GM23338 (cell line): Measurements from ENCODE around the gene ARHGAP10.

Experiments
- EZH2 ChIP-seq: fragments of 200-600 bp; sonication (generic); IDR thresholded peaks from one replicate; pipeline ENCODE4 v1.8.0; 2017; ENCODE audit warnings: antibody characterized with exemption, mild to moderate bottlenecking, low read depth; ENCODE audit not compliant: unreplicated experiment
- EZH2phosphoT487 ChIP-seq: fragments of 200-600 bp; sonication (generic); IDR thresholded peaks from one replicate; pipeline ENCODE4 v1.8.1; 2018; ENCODE audit warnings: antibody characterized with exemption; ENCODE audit not compliant: unreplicated experiment
- NANOG ChIP-seq: IDR thresholded peaks from 2 replicates; pipeline ENCODE4 v1.6.1; 2016; ENCODE audit warnings: antibody characterized with exemption, borderline replicate concordance
- POLR2AphosphoS5 ChIP-seq: IDR thresholded peaks from 2 replicates; pipeline ENCODE4 v1.6.1; 2016; ENCODE audit warnings: antibody characterized with exemption, low read depth
- REST ChIP-seq: IDR thresholded peaks from one replicate; pipeline ENCODE4 v1.6.1; 2018; ENCODE audit warnings: antibody characterized with exemption; ENCODE audit not compliant: unreplicated experiment
- ZNF114 ChIP-seq: fragments of 250-450 bp; sonication (Bioruptor Pico); IDR thresholded peaks from 2 replicates; pipeline ENCODE4 v1.5.0; 2020; ENCODE audit warnings: mild to moderate bottlenecking, moderate library complexity
- TF ChIP-seq, protein P1 (sequence below), 2 experiments: fragments of 200-600 bp in 1 of 2; sonication (generic) in 1 of 2; conservative IDR thresholded peaks; 2 replicates each; pipeline versions ENCODE4 v1.5.1 to v1.6.1; 2016 to 2017; ENCODE audit warnings: antibody characterized with exemption in 2 of 2, low read depth in 2 of 2, mild to moderate bottlenecking in 2 of 2, moderate library complexity in 1 of 2

GRCh38 chr4:147985376-147985775 lies 253.5 kb downstream of the ARHGAP10 start:
- no peak for TF ChIP-seq EZH2phosphoT487
- TF ChIP-seq, protein P1, sequence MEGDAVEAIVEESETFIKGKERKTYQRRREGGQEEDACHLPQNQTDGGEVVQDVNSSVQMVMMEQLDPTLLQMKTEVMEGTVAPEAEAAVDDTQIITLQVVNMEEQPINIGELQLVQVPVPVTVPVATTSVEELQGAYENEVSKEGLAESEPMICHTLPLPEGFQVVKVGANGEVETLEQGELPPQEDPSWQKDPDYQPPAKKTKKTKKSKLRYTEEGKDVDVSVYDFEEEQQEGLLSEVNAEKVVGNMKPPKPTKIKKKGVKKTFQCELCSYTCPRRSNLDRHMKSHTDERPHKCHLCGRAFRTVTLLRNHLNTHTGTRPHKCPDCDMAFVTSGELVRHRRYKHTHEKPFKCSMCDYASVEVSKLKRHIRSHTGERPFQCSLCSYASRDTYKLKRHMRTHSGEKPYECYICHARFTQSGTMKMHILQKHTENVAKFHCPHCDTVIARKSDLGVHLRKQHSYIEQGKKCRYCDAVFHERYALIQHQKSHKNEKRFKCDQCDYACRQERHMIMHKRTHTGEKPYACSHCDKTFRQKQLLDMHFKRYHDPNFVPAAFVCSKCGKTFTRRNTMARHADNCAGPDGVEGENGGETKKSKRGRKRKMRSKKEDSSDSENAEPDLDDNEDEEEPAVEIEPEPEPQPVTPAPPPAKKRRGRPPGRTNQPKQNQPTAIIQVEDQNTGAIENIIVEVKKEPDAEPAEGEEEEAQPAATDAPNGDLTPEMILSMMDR (conservative IDR thresholded peaks at IDR 0.05; ENCODE audit: low read depth in 2 of 2) = no peak
- TF ChIP-seq REST = no peak
- no peak for TF ChIP-seq EZH2
- TF ChIP-seq POLR2AphosphoS5 = no peak
- TF ChIP-seq NANOG = no peak
- TF ChIP-seq ZNF114 (CRISPR knock-in tag) = no peak
